Body of pancreas (tissue), 4 donors: ENCODE measurements around the gene THUMPD3.

Experiments
- CTCF ChIP-seq, 7 experiments: fragments of 450-650 bp in 4 of 7; fragments of 200-600 bp in 3 of 7; sonication (generic) in 3 of 7; IDR thresholded peaks; one replicate each; pipeline ENCODE4 v1.5.1; 2016 to 2019; ENCODE audit warnings: antibody characterized with exemption in 7 of 7
- POLR2A ChIP-seq, 3 donors: fragments of 450-650 bp; IDR thresholded peaks; one replicate each; pipeline ENCODE4 v1.6.1; 2016; ENCODE audit warnings: antibody characterized with exemption in 3 of 3, mild to moderate bottlenecking in 2 of 3

- no peak for TF ChIP-seq CTCF (IDR thresholded peaks at IDR 0.05)
- no peak for TF ChIP-seq POLR2A (IDR thresholded peaks at IDR 0.05)
These were observed 37.8 kb downstream of the THUMPD3 start for GRCh38 chr3:9400616-9401015.
